GM18907 (cell line): ENCODE results near the gene ACO1.
"Not testable (repeated sequence)": the region's sequence is repeated elsewhere in the genome, so short reads cannot be mapped to it uniquely, and the experiment has no call there.

ENCODE experiments used
- ATAC-seq: cut with Tn5 transposase; IDR thresholded peaks from one replicate; pipeline ENCODE4 v1.9.1; 2021; ENCODE audit warnings: mild to moderate bottlenecking, moderate library complexity; ENCODE audit not compliant: unreplicated experiment

Gene ACO1

DNA sequence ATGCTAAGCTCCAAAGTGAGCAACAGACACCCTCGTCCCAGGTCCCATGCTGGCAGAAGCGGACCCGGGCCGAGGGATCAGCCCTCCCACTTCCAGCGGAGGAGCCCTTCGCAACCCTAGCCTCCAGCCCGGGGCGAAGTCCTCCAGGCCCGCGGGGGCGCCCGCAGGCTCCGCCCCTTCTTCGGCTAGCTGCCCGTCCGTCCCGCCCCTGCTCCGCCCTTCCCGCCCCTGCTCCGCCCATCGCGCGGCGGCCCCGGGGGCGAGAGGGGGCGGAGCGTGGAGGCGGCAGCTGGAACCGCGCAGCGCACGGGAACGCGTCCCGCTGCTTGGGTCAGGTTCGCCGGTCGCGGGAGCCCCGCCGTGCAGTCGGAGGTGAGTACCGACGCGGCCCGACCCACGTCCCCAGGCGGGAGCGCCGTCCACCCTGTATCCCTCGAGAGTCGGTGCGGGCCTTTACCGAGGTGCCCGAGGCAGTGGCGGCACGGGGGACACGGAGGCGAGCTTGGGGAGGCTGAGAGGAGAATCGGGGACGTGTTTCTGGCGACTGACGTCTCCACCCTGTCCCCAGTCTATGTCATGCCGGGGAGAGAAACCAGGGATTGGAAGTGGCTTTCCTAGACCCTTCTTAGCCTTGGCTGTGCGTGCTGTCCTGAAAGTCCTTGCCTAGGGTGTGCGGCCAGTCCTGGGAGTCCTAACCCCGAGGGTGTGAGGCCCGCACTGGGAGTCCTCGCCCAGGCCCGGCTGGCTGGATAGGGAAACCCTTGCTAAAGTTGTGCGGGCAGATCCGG is at the start of gene ACO1:
TSS of gene ACO1 (plus strand) at position 280 of the 788 bp plus-strand sequence. CDS start 20,864 bp downstream, outside the sequence.
- ATAC-seq = peak; percentile 98

DNA sequence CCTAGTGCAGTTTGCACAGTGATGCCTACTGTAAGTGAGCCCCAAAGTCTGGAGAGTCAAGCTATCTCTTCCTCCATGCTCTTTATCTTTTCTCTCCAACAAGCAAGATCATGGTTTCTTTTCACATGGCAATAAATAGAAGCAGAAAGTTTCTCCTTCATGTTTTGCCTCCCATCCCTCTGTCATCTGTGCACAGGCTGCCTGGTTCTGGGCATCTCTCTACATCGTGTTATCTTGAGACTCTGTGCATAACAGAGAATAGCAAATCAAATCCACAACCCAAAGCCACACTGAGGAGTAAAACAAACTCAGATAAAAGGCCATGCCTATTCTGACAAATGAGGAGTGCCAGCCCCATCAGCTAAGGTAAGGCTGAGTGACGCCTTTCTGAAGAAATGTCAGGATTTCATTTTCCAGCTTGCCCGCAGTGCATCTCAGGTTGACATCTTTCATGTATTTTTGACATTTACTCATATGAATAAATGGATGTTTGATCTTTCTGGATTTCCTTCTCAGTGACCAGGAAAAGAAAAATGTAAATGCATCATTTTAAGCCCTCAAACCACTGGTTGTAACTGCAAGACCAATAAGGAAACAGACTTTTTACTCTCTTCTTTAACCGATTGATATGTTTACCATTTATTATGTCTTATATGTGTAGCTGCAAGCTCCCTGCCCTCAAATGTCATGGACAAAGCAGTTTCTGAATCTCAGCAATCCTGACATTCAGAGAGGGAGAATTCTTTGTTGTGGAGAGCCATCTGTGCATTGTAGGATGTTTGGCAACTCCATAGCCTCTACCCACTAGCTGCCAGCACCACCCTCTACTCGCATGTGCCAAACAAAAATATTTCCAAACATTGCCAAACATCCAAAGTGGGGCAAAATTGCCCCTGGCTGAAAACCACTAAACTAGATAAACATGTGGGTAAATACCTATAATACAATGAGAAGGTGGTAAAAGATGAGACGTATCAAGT is 49.2 kb upstream of the ACO1 start:
- ATAC-seq = no peak

DNA sequence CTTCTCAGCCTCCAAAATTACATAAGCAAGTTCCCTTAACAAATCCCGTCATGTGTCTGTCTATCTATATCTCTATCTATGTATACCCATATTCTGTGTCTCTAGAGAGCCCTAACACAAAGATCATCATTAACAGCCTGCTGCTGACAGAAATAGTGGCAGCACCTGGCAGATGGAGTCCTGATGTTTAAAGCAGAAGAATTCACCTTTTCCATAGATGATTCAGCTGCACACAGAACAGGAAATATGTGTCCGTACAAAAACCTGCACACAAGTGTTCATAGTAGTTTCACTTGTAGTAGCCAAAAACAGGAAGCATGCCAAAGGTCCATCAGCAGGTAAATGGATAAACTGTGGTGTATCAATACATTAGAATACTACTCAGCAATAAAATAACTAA is 45.0 kb upstream of the ACO1 start:
- ATAC-seq = peak; percentile 94

- ATAC-seq = no peak
Measured at GRCh38 chr9:32340361-32340760, 44.1 kb upstream of the ACO1 start.

- ATAC-seq = peak; percentile 57
Measured at GRCh38 chr9:32344551-32345182, 39.8 kb upstream of the ACO1 start.

- ATAC-seq = no peak
Measured at GRCh38 chr9:32345243-32345642, 39.2 kb upstream of the ACO1 start.

GRCh38 chr9:32347571-32347970 is 36.9 kb upstream of the ACO1 start:
- no peak for ATAC-seq

- ATAC-seq = no peak
Measured at GRCh38 chr9:32348106-32348695, 36.2 kb upstream of the ACO1 start.

- ATAC-seq = no peak
Measured at GRCh38 chr9:32349013-32349412, 35.4 kb upstream of the ACO1 start.

DNA sequence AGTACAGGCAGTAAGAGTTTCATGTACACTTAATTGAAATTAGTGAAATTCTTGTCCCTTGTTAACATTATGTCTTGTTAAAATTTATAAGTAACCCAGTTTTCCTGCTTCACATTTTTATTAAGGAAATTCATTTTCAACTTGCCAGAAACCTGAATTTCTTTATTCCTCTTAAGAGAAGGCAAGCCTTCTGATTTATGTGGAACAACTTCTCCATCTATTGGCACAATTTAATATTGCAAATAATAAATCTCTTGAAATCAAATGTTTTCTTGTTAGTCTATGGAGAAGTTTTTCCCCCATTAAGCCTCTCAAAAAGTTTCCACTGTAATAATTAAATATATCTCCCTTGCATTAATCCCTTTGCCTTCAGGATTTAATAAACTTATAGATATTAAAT is 33.8 kb upstream of the ACO1 start:
- no peak for ATAC-seq

DNA sequence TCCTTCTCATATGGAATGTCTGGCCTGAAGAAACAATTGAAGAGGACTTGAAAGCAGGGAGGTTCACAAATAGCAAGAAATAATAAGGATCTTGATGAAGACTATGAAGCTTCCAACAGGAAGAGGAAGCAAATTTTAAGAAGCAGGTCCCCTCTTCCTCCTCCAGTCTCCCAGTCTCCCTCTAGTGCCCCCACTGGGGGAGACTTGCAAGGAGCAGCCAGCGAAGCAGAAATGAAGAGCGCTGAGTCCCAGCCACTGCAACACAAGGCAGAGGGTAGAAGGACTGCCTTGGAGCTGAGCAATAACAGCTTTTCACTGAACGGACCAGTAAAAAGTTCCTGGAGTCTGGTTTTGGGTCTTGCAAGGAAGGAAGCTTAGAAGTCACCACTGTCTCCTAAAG is 32.6 kb upstream of the ACO1 start:
- no peak for ATAC-seq

DNA sequence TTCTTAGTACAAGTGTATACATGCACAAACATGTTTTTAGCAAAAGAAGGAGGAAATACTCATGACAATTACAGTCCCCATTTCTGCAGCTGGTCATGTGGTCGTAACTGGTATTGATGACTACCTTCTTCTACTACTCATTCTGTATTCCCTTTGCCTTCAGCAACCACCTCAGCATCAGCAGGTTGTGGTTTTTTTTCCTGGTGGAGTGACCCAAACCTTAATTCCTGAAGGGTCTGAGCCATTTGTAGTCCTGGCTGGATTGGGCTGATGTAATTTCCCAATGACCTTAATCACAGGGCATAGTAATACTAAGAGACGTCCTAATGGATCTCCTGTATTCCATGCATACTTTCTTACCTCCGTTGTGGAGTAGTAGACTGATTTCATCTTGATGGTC is 31.0 kb upstream of the ACO1 start:
- not testable (repeated sequence) for ATAC-seq

DNA sequence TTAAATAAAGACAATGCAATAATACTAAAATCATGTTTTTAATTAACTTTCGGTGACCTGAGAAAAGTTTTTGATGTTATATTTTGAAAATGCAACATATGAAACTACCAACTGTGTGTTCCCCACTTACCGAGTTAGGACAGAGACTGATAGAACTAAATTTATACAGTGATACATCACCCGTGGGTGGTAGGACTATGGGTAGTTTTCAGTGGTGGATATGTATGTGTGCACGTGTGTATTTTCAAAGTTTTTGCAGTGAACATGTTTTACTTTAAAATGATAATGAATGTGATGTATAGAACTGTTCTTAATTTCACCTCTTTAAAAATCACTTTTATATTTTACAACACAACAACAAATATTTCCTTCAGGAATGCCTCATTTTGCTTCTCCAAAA is 25.0 kb upstream of the ACO1 start:
- no peak for ATAC-seq

GRCh38 chr9:32360983-32361673 is 23.3 kb upstream of the ACO1 start:
- ATAC-seq = no peak

GRCh38 chr9:32371279-32371678 is 13.2 kb upstream of the ACO1 start:
- ATAC-seq = no peak

GRCh38 chr9:32371679-32372078 is 12.8 kb upstream of the ACO1 start:
- ATAC-seq = no peak

GRCh38 chr9:32376285-32376684 is 8.2 kb upstream of the ACO1 start:
- no peak for ATAC-seq

- peak; percentile 87 for ATAC-seq
Measured at GRCh38 chr9:32378496-32378895, 5.9 kb upstream of the ACO1 start.

DNA sequence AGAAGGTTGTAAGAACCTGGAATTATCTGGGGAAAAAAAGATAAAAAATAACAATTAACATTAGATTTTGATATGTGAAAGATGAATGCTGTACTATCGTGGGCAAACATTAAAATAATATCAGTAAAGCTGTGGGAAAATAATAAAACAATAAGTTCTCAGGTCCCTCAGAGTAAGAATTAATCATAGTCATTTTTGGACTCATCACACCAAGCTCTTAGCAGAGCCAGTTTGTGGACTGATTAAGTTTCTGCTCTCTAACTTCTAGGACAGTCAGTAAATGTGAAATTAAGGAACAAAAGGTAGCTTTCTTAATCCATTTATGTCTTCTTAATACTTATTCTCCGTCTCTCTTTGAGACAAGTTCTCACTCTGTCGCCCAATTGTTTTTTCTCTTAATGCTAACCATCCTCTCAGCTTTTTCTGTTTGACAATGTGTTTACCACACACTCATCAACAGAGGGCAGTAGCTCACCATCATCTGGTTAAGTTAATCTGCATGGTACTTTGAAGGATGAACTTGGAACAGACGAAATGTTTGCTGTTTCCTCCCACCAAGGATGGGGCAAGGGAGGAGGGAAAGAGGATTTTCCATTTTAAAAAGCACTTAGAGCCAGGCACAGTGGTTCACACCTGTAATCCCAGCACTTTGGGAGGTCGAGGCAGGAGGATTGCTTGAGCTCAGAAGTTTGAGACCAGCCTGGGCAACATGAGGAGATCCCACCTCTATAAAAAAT is 5.3 kb upstream of the ACO1 start:
- ATAC-seq = peak; percentile 87

- ATAC-seq = no peak
Measured at GRCh38 chr9:32380944-32381343, 3.5 kb upstream of the ACO1 start.
